Fibroblast of lung (primary cell): ENCODE measurements around the gene RBBP4.

ENCODE experiments used
- EZH2 ChIP-seq: IDR thresholded peaks from 2 replicates; pipeline ENCODE4 v1.5.1; 2012; ENCODE audit warnings: low read length, control low read depth, mild to moderate bottlenecking; ENCODE audit errors: missing control alignments
- TF ChIP-seq, protein P1 (sequence below), 2 donors: IDR thresholded peaks in 1 of 2; conservative IDR thresholded peaks in 1 of 2; 1 replicate in 1 of 2; 2 replicates in 1 of 2; pipeline ENCODE4 v1.5.1; 2011 to 2012; ENCODE audit warnings: low read length in 2 of 2, control low read depth in 1 of 2, inconsistent platforms in 1 of 2, low read depth in 1 of 2, mild to moderate bottlenecking in 1 of 2

DNA sequence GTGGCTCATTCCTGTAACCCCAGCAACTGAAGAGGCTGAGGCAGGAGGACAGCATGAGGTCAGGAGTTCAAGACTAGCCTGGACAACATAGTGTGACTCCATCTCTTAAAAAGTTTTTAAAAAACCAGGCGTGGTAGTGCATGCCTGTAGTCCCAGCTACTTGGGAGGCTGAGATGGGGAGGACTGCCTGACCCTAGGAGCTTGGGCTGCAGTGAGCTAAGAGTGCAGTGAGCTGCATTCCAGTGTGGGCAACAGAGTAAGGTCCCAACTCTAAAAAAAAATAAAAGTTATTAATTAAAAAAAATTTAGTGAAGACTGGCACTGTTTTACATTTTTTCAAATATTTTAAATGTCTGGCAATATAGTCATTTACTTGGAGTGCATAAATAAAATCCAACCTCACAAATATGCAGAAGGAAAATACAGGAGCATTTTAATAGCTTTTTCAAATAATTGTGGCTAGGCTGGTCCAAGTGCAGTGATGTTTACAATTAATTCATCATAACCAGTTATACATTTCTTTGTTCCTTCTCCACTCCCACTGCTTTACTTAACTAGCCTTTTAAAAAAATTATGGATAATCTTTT, 11.4 kb upstream of the RBBP4 start:
- TF ChIP-seq, protein P1, sequence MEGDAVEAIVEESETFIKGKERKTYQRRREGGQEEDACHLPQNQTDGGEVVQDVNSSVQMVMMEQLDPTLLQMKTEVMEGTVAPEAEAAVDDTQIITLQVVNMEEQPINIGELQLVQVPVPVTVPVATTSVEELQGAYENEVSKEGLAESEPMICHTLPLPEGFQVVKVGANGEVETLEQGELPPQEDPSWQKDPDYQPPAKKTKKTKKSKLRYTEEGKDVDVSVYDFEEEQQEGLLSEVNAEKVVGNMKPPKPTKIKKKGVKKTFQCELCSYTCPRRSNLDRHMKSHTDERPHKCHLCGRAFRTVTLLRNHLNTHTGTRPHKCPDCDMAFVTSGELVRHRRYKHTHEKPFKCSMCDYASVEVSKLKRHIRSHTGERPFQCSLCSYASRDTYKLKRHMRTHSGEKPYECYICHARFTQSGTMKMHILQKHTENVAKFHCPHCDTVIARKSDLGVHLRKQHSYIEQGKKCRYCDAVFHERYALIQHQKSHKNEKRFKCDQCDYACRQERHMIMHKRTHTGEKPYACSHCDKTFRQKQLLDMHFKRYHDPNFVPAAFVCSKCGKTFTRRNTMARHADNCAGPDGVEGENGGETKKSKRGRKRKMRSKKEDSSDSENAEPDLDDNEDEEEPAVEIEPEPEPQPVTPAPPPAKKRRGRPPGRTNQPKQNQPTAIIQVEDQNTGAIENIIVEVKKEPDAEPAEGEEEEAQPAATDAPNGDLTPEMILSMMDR (conservative IDR thresholded peaks at IDR 0.05 in 1 of 2, IDR thresholded peaks at IDR 0.05 in 1 of 2; ENCODE audit: low read depth in 1 of 2, low read length in 2 of 2) = no peak
- TF ChIP-seq EZH2 = no peak
